Measurements from ENCODE around the gene RNF130. TPM values are rescaled to one million over a fixed set of nuclear protein-coding genes. Genes with fewer than 3 reads are reported as not detected.

Gene RNF130
- total RNA-seq, 1 donor from 2014 or later: 67.3 TPM

DNA sequence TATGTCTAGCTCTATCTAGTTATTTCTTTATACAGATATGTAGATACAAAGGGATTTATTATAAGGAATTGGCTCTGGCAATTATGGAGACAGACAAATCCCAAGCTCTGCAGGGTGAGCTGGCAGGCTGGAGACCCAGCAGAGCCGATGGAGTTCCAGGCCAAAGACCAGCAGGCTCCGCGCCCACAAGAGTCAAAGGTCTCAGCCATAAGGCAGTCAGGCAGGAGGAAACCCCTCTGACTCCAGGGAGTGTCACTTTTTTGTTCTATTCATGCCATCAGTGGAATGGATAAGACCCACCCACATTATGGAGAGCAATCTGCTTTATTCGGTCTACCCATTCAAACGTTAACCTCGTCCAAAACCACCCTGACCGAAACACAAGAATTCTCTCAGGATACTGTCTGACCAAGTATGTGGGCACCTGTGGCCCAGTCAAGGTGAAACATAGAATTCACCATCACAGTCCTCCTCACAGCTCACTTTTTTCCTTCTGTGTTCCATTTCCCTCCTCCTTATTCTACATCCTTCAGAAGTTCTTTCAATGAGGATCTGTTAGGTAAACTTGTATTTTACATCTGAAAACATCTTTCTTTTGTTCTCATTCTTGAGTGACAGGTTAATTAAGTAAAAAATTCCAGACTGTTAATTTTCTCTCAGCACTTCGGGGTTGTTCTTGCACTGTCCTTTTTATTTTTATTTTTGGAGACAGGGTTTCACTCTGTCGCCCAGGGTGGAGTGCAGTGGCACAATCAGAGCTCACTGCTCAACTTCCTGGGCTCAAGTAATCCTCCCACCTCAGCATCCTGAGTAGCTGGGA is 21.2 kb downstream of the RNF130 start:
- peaks cover 19% of the 10 kb centered on the region for H3K4me1 Mint-ChIP-seq (ENCODE audit: unreplicated experiment)
- no peak overlapping the region for H3K27ac Mint-ChIP-seq (ENCODE audit: unreplicated experiment)
- peaks cover 12% of the 10 kb centered on the region for H3K36me3 Mint-ChIP-seq (ENCODE audit: low read depth, unreplicated experiment)
- TF ChIP-seq CTCF (IDR thresholded peaks at IDR 0.05; ENCODE audit: unreplicated experiment): no peak
- DNase-seq (ENCODE audit: low spot score): no peak
- peaks cover 2% of the 10 kb centered on the region for H3K27me3 Mint-ChIP-seq (ENCODE audit: unreplicated experiment)
- no peak overlapping the region for H3K4me3 Mint-ChIP-seq (ENCODE audit: unreplicated experiment)
- H3K9me3 Mint-ChIP-seq (ENCODE audit: unreplicated experiment): no peaks in the 10 kb centered on the region

GRCh38 chr5:180049185-180049548 is 22.4 kb downstream of the RNF130 start:
- Mint-ChIP-seq H3K9me3 (ENCODE audit: unreplicated experiment) (no peaks in the 10 kb centered on the region), H3K4me1 (ENCODE audit: unreplicated experiment) (peaks cover 16% of the 10 kb centered on the region), H3K4me3 (ENCODE audit: unreplicated experiment) (no peak overlapping the region), H3K27me3 (ENCODE audit: unreplicated experiment) (peaks cover 2% of the 10 kb centered on the region), H3K36me3 (ENCODE audit: low read depth, unreplicated experiment) (peaks cover 18% of the 10 kb centered on the region), H3K27ac (ENCODE audit: unreplicated experiment) (no peak overlapping the region)
- no peak for DNase-seq (ENCODE audit: low spot score)
- TF ChIP-seq CTCF (IDR thresholded peaks at IDR 0.05; ENCODE audit: unreplicated experiment): no peak

GRCh38 chr5:180047667-180048066 is 23.9 kb downstream of the RNF130 start:
- Mint-ChIP-seq H3K4me3 (ENCODE audit: unreplicated experiment) (peak overlapping the region; percentile 44), H3K27ac (ENCODE audit: unreplicated experiment) (peak overlapping the region; percentile 16), H3K4me1 (ENCODE audit: unreplicated experiment) (peaks cover 16% of the 10 kb centered on the region), H3K9me3 (ENCODE audit: unreplicated experiment) (no peaks in the 10 kb centered on the region), H3K36me3 (ENCODE audit: low read depth, unreplicated experiment) (peaks cover 18% of the 10 kb centered on the region), H3K27me3 (ENCODE audit: unreplicated experiment) (peaks cover 2% of the 10 kb centered on the region)
- no peak for TF ChIP-seq CTCF (IDR thresholded peaks at IDR 0.05; ENCODE audit: unreplicated experiment)
- no peak for DNase-seq (ENCODE audit: low spot score)

DNA sequence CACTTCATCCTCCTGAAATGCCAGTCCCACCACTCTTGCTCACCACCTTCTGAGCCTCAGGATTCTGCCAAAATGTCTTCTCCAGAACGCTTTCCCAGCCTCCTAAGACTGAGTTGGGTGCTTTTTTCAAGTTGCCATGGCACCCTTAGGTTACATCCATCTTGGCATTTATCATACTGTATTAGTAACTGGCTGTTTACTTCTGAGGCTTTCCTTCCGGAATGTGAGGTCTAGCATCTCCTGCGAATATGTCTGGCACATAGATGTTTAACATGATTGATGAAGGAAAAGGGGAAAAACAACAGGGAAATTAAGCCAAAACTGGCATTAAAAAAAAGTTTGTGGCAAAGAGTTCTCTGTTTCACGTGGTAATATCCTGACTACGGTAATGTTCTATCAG is 24.9 kb downstream of the RNF130 start:
- H3K36me3 Mint-ChIP-seq (ENCODE audit: low read depth, unreplicated experiment): peaks cover 18% of the 10 kb centered on the region
- TF ChIP-seq CTCF (IDR thresholded peaks at IDR 0.05; ENCODE audit: unreplicated experiment): no peak
- H3K27me3 Mint-ChIP-seq (ENCODE audit: unreplicated experiment): peaks cover 2% of the 10 kb centered on the region
- peaks cover 16% of the 10 kb centered on the region for H3K4me1 Mint-ChIP-seq (ENCODE audit: unreplicated experiment)
- DNase-seq (ENCODE audit: low spot score): no peak
- no peaks in the 10 kb centered on the region for H3K9me3 Mint-ChIP-seq (ENCODE audit: unreplicated experiment)
- no peak overlapping the region for H3K27ac Mint-ChIP-seq (ENCODE audit: unreplicated experiment)
- peak overlapping the region; percentile 25 for H3K4me3 Mint-ChIP-seq (ENCODE audit: unreplicated experiment)

GRCh38 chr5:180045889-180046499 is 25.6 kb downstream of the RNF130 start:
- no peak for DNase-seq (ENCODE audit: low spot score)
- Mint-ChIP-seq H3K36me3 (ENCODE audit: low read depth, unreplicated experiment) (peaks cover 18% of the 10 kb centered on the region), H3K27ac (ENCODE audit: unreplicated experiment) (no peak overlapping the region), H3K9me3 (ENCODE audit: unreplicated experiment) (no peaks in the 10 kb centered on the region), H3K4me1 (ENCODE audit: unreplicated experiment) (peaks cover 16% of the 10 kb centered on the region), H3K27me3 (ENCODE audit: unreplicated experiment) (peaks cover 2% of the 10 kb centered on the region), H3K4me3 (ENCODE audit: unreplicated experiment) (no peak overlapping the region)
- TF ChIP-seq CTCF (IDR thresholded peaks at IDR 0.05; ENCODE audit: unreplicated experiment): no peak
